ENCODE measurements around the gene ZNF764.
A peak's percentile ranks its signal among the peaks of the same experiment; 100 is the strongest.

The ZNF764 gene

DNA sequence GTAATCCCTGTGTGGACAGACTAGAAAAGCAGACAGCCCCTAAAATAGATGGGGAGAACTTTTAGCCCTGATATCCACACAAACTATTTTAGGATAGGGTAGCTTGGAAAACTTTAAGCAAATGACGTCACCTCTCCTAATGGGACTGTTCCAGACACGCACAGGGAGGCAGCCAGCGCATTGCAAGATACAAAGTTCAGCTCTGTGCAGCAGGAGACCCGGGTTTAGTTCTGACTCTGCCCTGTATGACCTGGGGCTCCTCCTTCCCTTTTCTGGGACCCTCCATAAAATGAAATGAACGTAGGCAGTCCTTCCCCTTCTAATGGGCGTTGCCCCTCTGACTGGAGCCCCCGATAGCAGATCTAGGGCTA is 45.8 kb upstream of the ZNF764 start:
- Histone ChIP-seq H4K91ac (ENCODE audit: low read depth, low read length) (no peak overlapping the region), H3K79me1 (ENCODE audit: low read length) (no peaks in the 10 kb centered on the region), H4K8ac (ENCODE audit: low read depth, low read length) (no peak overlapping the region), H4K12ac (ENCODE audit: low read depth, low read length) (no peak overlapping the region), H3K9me3 (ENCODE audit: insufficient read depth, low read depth, low read length) (peaks cover 2% of the 10 kb centered on the region), H3K79me2 (ENCODE audit: control insufficient read depth, insufficient read depth, low read length, poor library complexity) (no peaks in the 10 kb centered on the region), H3K4me1 (ENCODE audit: control insufficient read depth in 1 of 2, insufficient read depth in 2 of 2, low read length in 2 of 2) (no peaks in the 10 kb centered on the region), H3K18ac (ENCODE audit: low read length) (no peak overlapping the region), H3K4me3 (ENCODE audit: low read depth, low read length) (no peak overlapping the region), H2AFZ (ENCODE audit: insufficient read depth, low read length, poor library complexity) (no peak overlapping the region), H3K23ac (ENCODE audit: low read length) (no peak overlapping the region), H3K4me2 (ENCODE audit: low read length) (no peak overlapping the region), H3K9ac (ENCODE audit: low read length) (no peak overlapping the region), H2AK5ac (ENCODE audit: low read length) (no peak overlapping the region), H3K27ac (ENCODE audit: low read depth, low read length) (no peak overlapping the region), H3K4ac (ENCODE audit: low read depth, low read length) (no peak overlapping the region), H3K36me3 (ENCODE audit: control insufficient read depth in 1 of 2, insufficient read depth in 2 of 2, low read length in 2 of 2) (peaks cover 15 to 30% of the 10 kb centered on the region in 2 experiments), H2BK12ac (ENCODE audit: low read length) (no peak overlapping the region), H2BK120ac (ENCODE audit: insufficient read depth, low read length, poor library complexity) (no peak overlapping the region), H3K14ac (ENCODE audit: low read length) (no peak overlapping the region), H2BK5ac (ENCODE audit: low read depth, low read length, poor library complexity) (no peak overlapping the region), H3K27me3 (ENCODE audit: insufficient read depth, low read length) (no peaks in the 10 kb centered on the region)
- no peak for DNase-seq
- no CpG with 5 or more reads among the region's 7 CpGs for WGBS (ENCODE audit: extremely low coverage, insufficient coverage, insufficient read length)

DNA sequence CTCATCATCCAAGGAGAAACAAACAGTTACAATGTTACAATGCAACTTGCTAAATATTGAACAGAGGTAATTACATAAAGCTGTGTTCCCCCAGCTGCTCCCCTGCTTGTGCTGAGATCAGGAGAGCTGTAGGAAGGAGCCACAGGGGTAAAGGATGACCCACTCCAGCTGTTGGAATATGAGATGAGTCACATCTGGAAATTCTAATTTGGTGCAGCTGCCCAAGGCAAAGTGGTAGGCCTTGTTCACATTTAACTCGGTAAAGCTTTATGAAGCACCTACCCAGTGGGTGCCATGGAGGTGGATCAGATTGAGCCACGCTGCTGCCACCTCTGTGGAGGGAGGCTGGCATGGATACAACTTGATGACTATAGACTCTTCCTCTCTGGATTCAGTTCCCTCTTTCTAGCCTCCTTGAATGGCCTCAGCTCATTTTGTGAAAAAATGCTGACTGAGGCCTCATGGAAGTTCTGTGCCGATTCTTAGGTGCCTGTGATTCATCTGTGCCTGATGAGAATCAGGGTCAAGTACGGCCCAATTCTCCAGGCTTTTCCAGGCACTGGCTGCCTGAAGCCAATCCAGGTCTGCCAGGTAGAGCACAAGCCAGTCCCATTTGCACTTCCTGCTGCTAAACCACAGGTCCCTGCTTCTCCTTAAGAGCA is 44.6 kb upstream of the ZNF764 start:
- DNase-seq = peak in 1 of 2 donors; percentile 12
- no CpG with 5 or more reads among the region's 4 CpGs for WGBS (ENCODE audit: extremely low coverage, insufficient coverage, insufficient read length)
- Histone ChIP-seq H3K14ac (ENCODE audit: low read length) (no peak overlapping the region), H3K79me2 (ENCODE audit: control insufficient read depth, insufficient read depth, low read length, poor library complexity) (no peaks in the 10 kb centered on the region), H3K9ac (ENCODE audit: low read length) (no peak overlapping the region), H3K27me3 (ENCODE audit: insufficient read depth, low read length) (no peaks in the 10 kb centered on the region), H3K27ac (ENCODE audit: low read depth, low read length) (no peak overlapping the region), H4K91ac (ENCODE audit: low read depth, low read length) (no peak overlapping the region), H2AFZ (ENCODE audit: insufficient read depth, low read length, poor library complexity) (no peak overlapping the region), H2BK12ac (ENCODE audit: low read length) (no peak overlapping the region), H4K8ac (ENCODE audit: low read depth, low read length) (no peak overlapping the region), H3K4me2 (ENCODE audit: low read length) (no peak overlapping the region), H2BK120ac (ENCODE audit: insufficient read depth, low read length, poor library complexity) (no peak overlapping the region), H2BK5ac (ENCODE audit: low read depth, low read length, poor library complexity) (no peak overlapping the region), H3K4me3 (ENCODE audit: low read depth, low read length) (no peak overlapping the region), H3K23ac (ENCODE audit: low read length) (no peak overlapping the region), H2AK5ac (ENCODE audit: low read length) (no peak overlapping the region), H3K4ac (ENCODE audit: low read depth, low read length) (no peak overlapping the region), H3K18ac (ENCODE audit: low read length) (no peak overlapping the region), H3K4me1 (ENCODE audit: control insufficient read depth in 1 of 2, insufficient read depth in 2 of 2, low read length in 2 of 2) (no peaks in the 10 kb centered on the region), H3K36me3 (ENCODE audit: control insufficient read depth in 1 of 2, insufficient read depth in 2 of 2, low read length in 2 of 2) (peaks cover 14 to 28% of the 10 kb centered on the region in 2 experiments), H4K12ac (ENCODE audit: low read depth, low read length) (no peak overlapping the region), H3K9me3 (ENCODE audit: insufficient read depth, low read depth, low read length) (peaks cover 2% of the 10 kb centered on the region), H3K79me1 (ENCODE audit: low read length) (no peaks in the 10 kb centered on the region)

DNA sequence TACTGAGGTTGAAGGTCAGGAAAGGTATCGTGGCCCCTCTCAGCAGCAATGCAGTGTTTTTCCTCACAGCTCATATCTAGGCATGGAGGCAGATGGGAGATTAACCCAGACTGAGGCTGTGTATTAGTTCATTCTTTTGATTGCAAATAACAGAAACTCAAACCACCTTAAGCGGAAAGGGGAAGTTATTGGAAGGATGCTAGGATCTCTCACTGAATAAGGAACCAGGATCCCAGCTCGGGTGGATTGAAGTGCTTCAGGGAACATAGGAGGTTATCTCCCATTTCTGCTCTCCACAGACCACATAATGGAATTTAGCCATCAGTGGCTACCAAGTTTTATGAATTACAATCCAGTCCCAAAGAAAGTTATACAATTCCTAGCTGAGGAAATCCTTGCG is 43.8 kb upstream of the ZNF764 start:
- Histone ChIP-seq H3K9ac (ENCODE audit: low read length) (no peak overlapping the region), H2AK5ac (ENCODE audit: low read length) (no peak overlapping the region), H3K9me3 (ENCODE audit: insufficient read depth, low read depth, low read length) (peaks cover 2% of the 10 kb centered on the region), H3K4me1 (ENCODE audit: control insufficient read depth in 1 of 2, insufficient read depth in 2 of 2, low read length in 2 of 2) (no peaks in the 10 kb centered on the region), H3K18ac (ENCODE audit: low read length) (no peak overlapping the region), H3K79me2 (ENCODE audit: control insufficient read depth, insufficient read depth, low read length, poor library complexity) (no peaks in the 10 kb centered on the region), H4K91ac (ENCODE audit: low read depth, low read length) (no peak overlapping the region), H3K4me2 (ENCODE audit: low read length) (no peak overlapping the region), H3K14ac (ENCODE audit: low read length) (no peak overlapping the region), H2AFZ (ENCODE audit: insufficient read depth, low read length, poor library complexity) (no peak overlapping the region), H3K27ac (ENCODE audit: low read depth, low read length) (no peak overlapping the region), H3K79me1 (ENCODE audit: low read length) (no peaks in the 10 kb centered on the region), H3K4me3 (ENCODE audit: low read depth, low read length) (no peak overlapping the region), H3K27me3 (ENCODE audit: insufficient read depth, low read length) (no peaks in the 10 kb centered on the region), H3K4ac (ENCODE audit: low read depth, low read length) (no peak overlapping the region), H4K8ac (ENCODE audit: low read depth, low read length) (no peak overlapping the region), H3K36me3 (ENCODE audit: control insufficient read depth in 1 of 2, insufficient read depth in 2 of 2, low read length in 2 of 2) (peaks cover 12 to 27% of the 10 kb centered on the region in 2 experiments), H4K12ac (ENCODE audit: low read depth, low read length) (no peak overlapping the region), H2BK12ac (ENCODE audit: low read length) (no peak overlapping the region), H3K23ac (ENCODE audit: low read length) (no peak overlapping the region), H2BK120ac (ENCODE audit: insufficient read depth, low read length, poor library complexity) (no peak overlapping the region), H2BK5ac (ENCODE audit: low read depth, low read length, poor library complexity) (no peak overlapping the region)
- WGBS (ENCODE audit: extremely low coverage, insufficient coverage, insufficient read length) = no CpG with 5 or more reads among the region's 4 CpGs
- DNase-seq = peak in 1 of 2 donors; percentile 1

DNA sequence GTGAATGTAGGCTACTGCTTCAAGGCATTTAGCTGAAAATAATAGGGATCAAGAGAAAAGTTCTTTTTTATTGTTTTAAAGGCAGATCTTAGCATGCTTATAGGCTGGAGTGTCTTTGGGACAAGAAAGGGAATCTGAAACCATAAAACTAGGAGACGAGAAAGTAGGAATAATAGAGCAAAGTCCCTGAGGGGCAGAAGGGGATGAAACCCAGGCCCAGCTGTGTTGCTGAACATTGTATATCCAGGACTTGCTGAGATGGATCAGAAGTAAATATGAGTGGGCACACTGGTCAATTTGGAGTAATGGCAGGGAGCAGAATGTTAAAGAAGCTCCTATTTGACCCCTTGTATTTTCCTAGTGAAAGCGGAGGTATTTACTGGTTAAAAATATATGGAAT is 42.8 kb upstream of the ZNF764 start:
- H3K9me3 ChIP-seq (ENCODE audit: insufficient read depth, low read depth, low read length) = peaks cover 2% of the 10 kb centered on the region
- H3K14ac ChIP-seq (ENCODE audit: low read length) = no peak overlapping the region
- H3K18ac ChIP-seq (ENCODE audit: low read length) = no peak overlapping the region
- DNase-seq = no peak
- H3K79me1 ChIP-seq (ENCODE audit: low read length) = no peaks in the 10 kb centered on the region
- WGBS (ENCODE audit: extremely low coverage, insufficient coverage, insufficient read length) = no CpG with 5 or more reads among the region's 2 CpGs
- no peak overlapping the region for H3K4me3 ChIP-seq (ENCODE audit: low read depth, low read length)
- no peaks in the 10 kb centered on the region for H3K4me1 ChIP-seq (ENCODE audit: control insufficient read depth in 1 of 2, insufficient read depth in 2 of 2, low read length in 2 of 2)
- no peak overlapping the region for H2BK12ac ChIP-seq (ENCODE audit: low read length)
- no peak overlapping the region for H2BK5ac ChIP-seq (ENCODE audit: low read depth, low read length, poor library complexity)
- no peaks in the 10 kb centered on the region for H3K27me3 ChIP-seq (ENCODE audit: insufficient read depth, low read length)
- H4K12ac ChIP-seq (ENCODE audit: low read depth, low read length) = no peak overlapping the region
- H3K23ac ChIP-seq (ENCODE audit: low read length) = no peak overlapping the region
- H3K36me3 ChIP-seq (ENCODE audit: control insufficient read depth in 1 of 2, insufficient read depth in 2 of 2, low read length in 2 of 2) = peaks cover 12 to 25% of the 10 kb centered on the region in 2 experiments
- no peak overlapping the region for H4K91ac ChIP-seq (ENCODE audit: low read depth, low read length)
- no peaks in the 10 kb centered on the region for H3K79me2 ChIP-seq (ENCODE audit: control insufficient read depth, insufficient read depth, low read length, poor library complexity)
- H3K27ac ChIP-seq (ENCODE audit: low read depth, low read length) = no peak overlapping the region
- H4K8ac ChIP-seq (ENCODE audit: low read depth, low read length) = no peak overlapping the region
- H3K4me2 ChIP-seq (ENCODE audit: low read length) = no peak overlapping the region
- H3K4ac ChIP-seq (ENCODE audit: low read depth, low read length) = no peak overlapping the region
- H2AK5ac ChIP-seq (ENCODE audit: low read length) = no peak overlapping the region
- no peak overlapping the region for H2BK120ac ChIP-seq (ENCODE audit: insufficient read depth, low read length, poor library complexity)
- no peak overlapping the region for H3K9ac ChIP-seq (ENCODE audit: low read length)
- no peak overlapping the region for H2AFZ ChIP-seq (ENCODE audit: insufficient read depth, low read length, poor library complexity)

Data from trophoblast cell (in vitro differentiated cells and primary cell).